ENCODE measurements around the gene ENDOV.
A peak's percentile ranks its signal among the peaks of the same experiment; 100 is the strongest.

ENDOV gene

GRCh38 chr17:80485846-80486245 lies 70.9 kb downstream of the ENDOV start:
- Histone ChIP-seq H3K4me3 (ENCODE audit: low read length, poor library complexity, severe bottlenecking) (no peak overlapping the region), H3F3A (ENCODE audit: low read depth) (no peaks in the 10 kb centered on the region), H2AFZ (ENCODE audit: low read length) (no peak overlapping the region), H3K36me3 (ENCODE audit: insufficient read depth, low read length) (no peaks in the 10 kb centered on the region), H3K27me3 (ENCODE audit: insufficient read depth, low read length, poor library complexity, severe bottlenecking) (no peaks in the 10 kb centered on the region), H3K9me2 (replicated peaks; ENCODE audit: low read depth, low read length) (no peaks in the 10 kb centered on the region), H3K9ac (ENCODE audit: low read depth, low read length, poor library complexity, severe bottlenecking) (peak overlapping the region; percentile 42), H3K9me3 (ENCODE audit: insufficient read depth, low read depth, low read length) (no peaks in the 10 kb centered on the region), H4K20me1 (ENCODE audit: insufficient read depth, low read length, poor library complexity, severe bottlenecking) (no peaks in the 10 kb centered on the region), H3K79me2 (ENCODE audit: insufficient read depth, low read length) (no peaks in the 10 kb centered on the region), H3K4me2 (ENCODE audit: low read depth, low read length, poor library complexity, severe bottlenecking) (no peak overlapping the region), H3K4me1 (ENCODE audit: insufficient read depth, low read length, poor library complexity, severe bottlenecking) (peaks cover 7% of the 10 kb centered on the region)
- TF ChIP-seq EZH2phosphoT487 (IDR thresholded peaks at IDR 0.05; ENCODE audit: borderline replicate concordance) = no peak
- TF ChIP-seq CTCF (conservative IDR thresholded peaks at IDR 0.05; ENCODE audit: low read length) = no peak

- H3K9me3 ChIP-seq (ENCODE audit: insufficient read depth, low read depth, low read length) = no peaks in the 10 kb centered on the region
- H3K4me2 ChIP-seq (ENCODE audit: low read depth, low read length, poor library complexity, severe bottlenecking) = no peak overlapping the region
- no peaks in the 10 kb centered on the region for H3K79me2 ChIP-seq (ENCODE audit: insufficient read depth, low read length)
- H3K27me3 ChIP-seq (ENCODE audit: insufficient read depth, low read length, poor library complexity, severe bottlenecking) = no peaks in the 10 kb centered on the region
- no peak overlapping the region for H3K4me3 ChIP-seq (ENCODE audit: low read length, poor library complexity, severe bottlenecking)
- no peaks in the 10 kb centered on the region for H3K9me2 ChIP-seq (replicated peaks; ENCODE audit: low read depth, low read length)
- no peak overlapping the region for H2AFZ ChIP-seq (ENCODE audit: low read length)
- TF ChIP-seq EZH2phosphoT487 (IDR thresholded peaks at IDR 0.05; ENCODE audit: borderline replicate concordance) (no peak), CTCF (conservative IDR thresholded peaks at IDR 0.05; ENCODE audit: low read length) (no peak)
- H3K36me3 ChIP-seq (ENCODE audit: insufficient read depth, low read length) = no peaks in the 10 kb centered on the region
- H3F3A ChIP-seq (ENCODE audit: low read depth) = no peaks in the 10 kb centered on the region
- H3K4me1 ChIP-seq (ENCODE audit: insufficient read depth, low read length, poor library complexity, severe bottlenecking) = peaks cover 7% of the 10 kb centered on the region
- H4K20me1 ChIP-seq (ENCODE audit: insufficient read depth, low read length, poor library complexity, severe bottlenecking) = no peaks in the 10 kb centered on the region
- no peak overlapping the region for H3K9ac ChIP-seq (ENCODE audit: low read depth, low read length, poor library complexity, severe bottlenecking)
These were observed 71.7 kb downstream of the ENDOV start for GRCh38 chr17:80486692-80487091.

- no peaks in the 10 kb centered on the region for H3F3A ChIP-seq (ENCODE audit: low read depth)
- TF ChIP-seq EZH2phosphoT487 (IDR thresholded peaks at IDR 0.05; ENCODE audit: borderline replicate concordance) (no peak), CTCF (conservative IDR thresholded peaks at IDR 0.05; ENCODE audit: low read length) (no peak)
- no peak overlapping the region for H3K4me2 ChIP-seq (ENCODE audit: low read depth, low read length, poor library complexity, severe bottlenecking)
- H3K4me1 ChIP-seq (ENCODE audit: insufficient read depth, low read length, poor library complexity, severe bottlenecking) = peaks cover 7% of the 10 kb centered on the region
- no peak overlapping the region for H3K4me3 ChIP-seq (ENCODE audit: low read length, poor library complexity, severe bottlenecking)
- no peaks in the 10 kb centered on the region for H3K36me3 ChIP-seq (ENCODE audit: insufficient read depth, low read length)
- H3K9me2 ChIP-seq (replicated peaks; ENCODE audit: low read depth, low read length) = no peaks in the 10 kb centered on the region
- no peaks in the 10 kb centered on the region for H3K79me2 ChIP-seq (ENCODE audit: insufficient read depth, low read length)
- no peak overlapping the region for H3K9ac ChIP-seq (ENCODE audit: low read depth, low read length, poor library complexity, severe bottlenecking)
- H3K9me3 ChIP-seq (ENCODE audit: insufficient read depth, low read depth, low read length) = no peaks in the 10 kb centered on the region
- no peak overlapping the region for H2AFZ ChIP-seq (ENCODE audit: low read length)
- no peaks in the 10 kb centered on the region for H3K27me3 ChIP-seq (ENCODE audit: insufficient read depth, low read length, poor library complexity, severe bottlenecking)
- no peaks in the 10 kb centered on the region for H4K20me1 ChIP-seq (ENCODE audit: insufficient read depth, low read length, poor library complexity, severe bottlenecking)
These were observed 72.5 kb downstream of the ENDOV start for GRCh38 chr17:80487511-80487910.

Data from Loucy (cell line).